Activated naive CD8-positive, alpha-beta T cell (primary cell): ENCODE measurements around the gene NF1.
"Not testable (repeated sequence)": the region's sequence is repeated elsewhere in the genome, so short reads cannot be mapped to it uniquely, and the experiment has no call there.

Experiments
- H3K27ac Mint-ChIP-seq: one replicate; pipeline ENCODE4 v1.8.0; 2021; ENCODE audit warnings: mixed read lengths
- H3K27me3 Mint-ChIP-seq: one replicate; pipeline ENCODE4 v1.8.0; 2021; ENCODE audit warnings: mixed read lengths
- H3K36me3 Mint-ChIP-seq: one replicate; pipeline ENCODE4 v1.8.0; 2021; ENCODE audit warnings: mixed read lengths
- H3K4me1 Mint-ChIP-seq: one replicate; pipeline ENCODE4 v1.8.0; 2021; ENCODE audit warnings: low read depth, mixed read lengths
- H3K4me3 Mint-ChIP-seq: one replicate; pipeline ENCODE4 v1.8.0; 2021; ENCODE audit warnings: mild to moderate bottlenecking, mixed read lengths
- H3K9me3 Mint-ChIP-seq: one replicate; pipeline ENCODE4 v1.8.0; 2021; ENCODE audit warnings: low read depth, mixed read lengths

NF1 gene

GRCh38 chr17:31383488-31383887 lies 288.7 kb downstream of the NF1 start:
- not testable (repeated sequence) for H3K9me3 Mint-ChIP-seq, H3K4me3 Mint-ChIP-seq, H3K27me3 Mint-ChIP-seq, H3K4me1 Mint-ChIP-seq, H3K36me3 Mint-ChIP-seq
- peak overlapping the region; percentile 46 for H3K27ac Mint-ChIP-seq

GRCh38 chr17:31385428-31386285 lies 290.9 kb downstream of the NF1 start:
- Mint-ChIP-seq H3K36me3 (no peaks in the 10 kb centered on the region), H3K4me3 (no peak overlapping the region), H3K4me1 (peaks cover 6% of the 10 kb centered on the region), H3K27me3 (peaks cover 7% of the 10 kb centered on the region), H3K27ac (no peak overlapping the region), H3K9me3 (no peaks in the 10 kb centered on the region)

DNA sequence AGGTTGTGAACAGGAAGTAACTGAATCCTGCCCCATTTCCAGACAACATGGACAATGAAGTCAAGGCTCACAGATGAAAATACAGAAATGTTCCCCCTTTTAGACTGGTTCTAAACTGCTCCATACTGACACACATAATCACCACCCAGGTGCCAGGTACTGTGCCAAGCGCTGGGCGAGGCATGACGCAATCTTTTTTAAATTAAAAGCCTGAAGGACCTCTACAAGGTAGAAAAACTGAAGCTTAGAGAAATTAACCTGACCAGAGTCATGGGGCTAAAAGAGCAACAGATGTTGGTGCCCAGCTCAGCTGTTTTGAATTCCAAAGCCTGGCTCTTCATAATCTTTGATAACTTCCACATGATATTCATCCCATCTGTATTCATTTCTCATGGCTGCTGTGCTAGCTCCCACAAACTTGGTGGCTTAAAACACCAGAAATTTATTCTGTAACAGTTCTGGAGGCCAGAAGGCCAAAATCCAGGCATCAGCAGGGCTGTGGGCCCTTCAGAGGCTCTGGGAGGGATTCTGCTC lies 291.8 kb downstream of the NF1 start:
- H3K36me3 Mint-ChIP-seq = no peaks in the 10 kb centered on the region
- H3K9me3 Mint-ChIP-seq = no peaks in the 10 kb centered on the region
- H3K27me3 Mint-ChIP-seq = peaks cover 7% of the 10 kb centered on the region
- H3K4me1 Mint-ChIP-seq = peaks cover 6% of the 10 kb centered on the region
- no peak overlapping the region for H3K4me3 Mint-ChIP-seq
- no peak overlapping the region for H3K27ac Mint-ChIP-seq

- Mint-ChIP-seq H3K4me3 (no peak overlapping the region), H3K36me3 (no peaks in the 10 kb centered on the region), H3K9me3 (no peaks in the 10 kb centered on the region)
Measured at GRCh38 chr17:31387438-31387837, 292.7 kb downstream of the NF1 start.

DNA sequence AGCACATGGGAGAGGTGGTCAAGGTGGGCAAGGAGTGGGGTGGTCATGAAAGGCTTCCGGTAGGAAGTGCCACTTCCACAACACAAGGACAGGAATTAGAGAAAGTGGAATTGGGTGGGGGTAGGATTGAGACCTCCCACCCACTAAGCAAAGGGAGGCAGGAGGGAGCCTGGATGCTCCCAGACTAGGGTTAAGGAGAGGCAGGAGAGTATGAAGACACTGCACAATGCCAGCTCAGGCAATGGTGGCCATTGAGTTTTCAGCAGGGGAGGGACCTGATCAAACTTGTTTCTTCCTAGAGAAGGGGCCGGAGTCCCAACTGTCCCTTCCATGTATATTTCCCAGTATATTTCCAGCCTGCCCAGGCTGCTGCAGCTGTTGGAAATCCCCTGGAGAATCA lies 293.6 kb downstream of the NF1 start:
- H3K36me3 Mint-ChIP-seq = no peaks in the 10 kb centered on the region
- peaks cover 15% of the 10 kb centered on the region for H3K27me3 Mint-ChIP-seq
- no peak overlapping the region for H3K27ac Mint-ChIP-seq
- H3K9me3 Mint-ChIP-seq = no peaks in the 10 kb centered on the region
- H3K4me3 Mint-ChIP-seq = no peak overlapping the region
- peaks cover 10% of the 10 kb centered on the region for H3K4me1 Mint-ChIP-seq

More at GRCh38 chr17:31387438-31387837, 292.7 kb downstream of the NF1 start:
- Mint-ChIP-seq H3K27me3 (peaks cover 8% of the 10 kb centered on the region), H3K4me1 (peaks cover 7% of the 10 kb centered on the region), H3K27ac (no peak overlapping the region)

DNA sequence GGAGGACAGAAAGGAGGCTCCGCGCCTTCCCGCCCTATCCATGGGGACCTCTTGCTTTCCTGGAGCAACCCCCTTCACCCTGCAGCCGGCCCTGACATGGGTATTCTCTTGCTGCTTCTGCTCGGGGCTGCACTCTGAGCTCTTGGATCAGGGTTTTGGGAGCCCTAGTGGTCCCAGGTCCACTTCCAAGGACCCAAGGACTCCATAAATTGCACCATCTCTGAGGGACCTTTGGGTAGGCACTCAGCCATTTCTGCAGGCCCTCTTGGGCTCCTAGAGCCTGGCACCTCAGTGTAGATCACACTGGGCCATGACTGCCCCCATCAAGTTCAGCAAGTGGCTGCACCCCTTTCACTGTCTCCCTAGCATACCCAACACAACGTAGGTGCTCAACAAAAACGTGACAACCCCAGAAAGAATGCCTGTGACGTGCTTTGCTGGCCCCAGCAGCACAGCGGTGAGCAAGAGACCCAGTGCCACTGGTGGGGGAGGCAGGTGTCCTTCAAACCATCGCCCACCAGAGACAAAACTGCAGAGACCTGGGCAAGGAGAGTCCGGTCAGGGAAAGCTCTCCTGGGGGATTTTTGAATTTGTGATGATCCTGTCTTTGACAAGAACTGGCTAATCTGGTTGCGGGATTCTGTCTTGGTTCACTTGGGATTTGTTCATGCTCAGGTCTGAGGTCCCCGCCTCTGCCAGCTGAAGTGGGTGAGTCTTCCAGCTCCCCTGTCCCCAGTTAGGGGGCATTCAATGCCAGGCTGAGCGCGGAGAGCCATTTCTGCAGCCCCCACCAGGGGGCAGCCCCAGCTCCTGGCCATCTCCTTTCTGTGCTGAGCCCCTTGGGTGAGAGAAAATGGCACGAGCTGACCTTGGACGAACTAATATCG lies 294.2 kb downstream of the NF1 start:
- H3K27ac Mint-ChIP-seq = no peak overlapping the region
- no peaks in the 10 kb centered on the region for H3K36me3 Mint-ChIP-seq
- H3K4me3 Mint-ChIP-seq = peak overlapping the region; percentile 30
- no peaks in the 10 kb centered on the region for H3K9me3 Mint-ChIP-seq
- peaks cover 10% of the 10 kb centered on the region for H3K4me1 Mint-ChIP-seq
- H3K27me3 Mint-ChIP-seq = peaks cover 18% of the 10 kb centered on the region

GRCh38 chr17:31389657-31390381 lies 295.0 kb downstream of the NF1 start:
- Mint-ChIP-seq H3K27me3 (peaks cover 23% of the 10 kb centered on the region), H3K4me1 (peaks cover 10% of the 10 kb centered on the region), H3K27ac (no peak overlapping the region), H3K36me3 (no peaks in the 10 kb centered on the region), H3K9me3 (no peaks in the 10 kb centered on the region), H3K4me3 (peak overlapping the region; percentile 79)

DNA sequence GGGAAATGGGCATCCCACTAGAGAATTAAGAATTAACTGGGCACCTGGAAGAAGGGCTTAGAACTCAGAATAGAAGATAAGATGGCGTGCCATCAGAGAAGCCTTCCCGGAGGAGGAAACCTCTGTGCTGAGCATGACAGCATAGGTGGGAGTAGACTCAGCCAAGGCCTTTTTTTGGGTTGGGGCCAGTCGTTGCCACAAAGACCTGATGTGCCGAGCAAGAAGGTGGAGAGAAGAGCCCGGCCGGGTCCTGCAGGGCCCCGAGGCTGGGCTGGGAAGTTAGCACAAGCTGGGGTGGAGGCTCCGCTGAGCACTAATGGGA lies 295.6 kb downstream of the NF1 start:
- peaks cover 10% of the 10 kb centered on the region for H3K4me1 Mint-ChIP-seq
- no peaks in the 10 kb centered on the region for H3K36me3 Mint-ChIP-seq
- H3K9me3 Mint-ChIP-seq = no peaks in the 10 kb centered on the region
- peaks cover 24% of the 10 kb centered on the region for H3K27me3 Mint-ChIP-seq
- H3K27ac Mint-ChIP-seq = no peak overlapping the region
- H3K4me3 Mint-ChIP-seq = peak overlapping the region; percentile 79

- Mint-ChIP-seq H3K9me3 (no peaks in the 10 kb centered on the region), H3K27ac (no peak overlapping the region), H3K36me3 (no peaks in the 10 kb centered on the region), H3K4me3 (peak overlapping the region; percentile 79), H3K4me1 (peaks cover 10% of the 10 kb centered on the region), H3K27me3 (peaks cover 24% of the 10 kb centered on the region)
Measured at GRCh38 chr17:31390748-31391495, 296.1 kb downstream of the NF1 start.

- Mint-ChIP-seq H3K27me3 (peaks cover 24% of the 10 kb centered on the region), H3K27ac (no peak within 1 kb of the TSS), H3K4me1 (peaks cover 10% of the 10 kb centered on the region), H3K4me3 (peak within 1 kb of the TSS; percentile 79), H3K36me3 (no peaks in the 10 kb centered on the region), H3K9me3 (no peaks in the 10 kb centered on the region)
Measured at GRCh38 chr17:31391496-31391949, 296.7 kb downstream of the NF1 start, which contains the start of gene RAB11FIP4. TSS of gene RAB11FIP4 (plus strand) at chr17:31391675. CDS start at chr17:31391853, 178 bp downstream.

- Mint-ChIP-seq H3K27ac (no peak overlapping the region), H3K27me3 (peaks cover 24% of the 10 kb centered on the region), H3K4me3 (peak overlapping the region; percentile 77), H3K9me3 (no peaks in the 10 kb centered on the region), H3K36me3 (no peaks in the 10 kb centered on the region), H3K4me1 (peaks cover 10% of the 10 kb centered on the region)
Measured at GRCh38 chr17:31392002-31392855, 297.5 kb downstream of the NF1 start.

DNA sequence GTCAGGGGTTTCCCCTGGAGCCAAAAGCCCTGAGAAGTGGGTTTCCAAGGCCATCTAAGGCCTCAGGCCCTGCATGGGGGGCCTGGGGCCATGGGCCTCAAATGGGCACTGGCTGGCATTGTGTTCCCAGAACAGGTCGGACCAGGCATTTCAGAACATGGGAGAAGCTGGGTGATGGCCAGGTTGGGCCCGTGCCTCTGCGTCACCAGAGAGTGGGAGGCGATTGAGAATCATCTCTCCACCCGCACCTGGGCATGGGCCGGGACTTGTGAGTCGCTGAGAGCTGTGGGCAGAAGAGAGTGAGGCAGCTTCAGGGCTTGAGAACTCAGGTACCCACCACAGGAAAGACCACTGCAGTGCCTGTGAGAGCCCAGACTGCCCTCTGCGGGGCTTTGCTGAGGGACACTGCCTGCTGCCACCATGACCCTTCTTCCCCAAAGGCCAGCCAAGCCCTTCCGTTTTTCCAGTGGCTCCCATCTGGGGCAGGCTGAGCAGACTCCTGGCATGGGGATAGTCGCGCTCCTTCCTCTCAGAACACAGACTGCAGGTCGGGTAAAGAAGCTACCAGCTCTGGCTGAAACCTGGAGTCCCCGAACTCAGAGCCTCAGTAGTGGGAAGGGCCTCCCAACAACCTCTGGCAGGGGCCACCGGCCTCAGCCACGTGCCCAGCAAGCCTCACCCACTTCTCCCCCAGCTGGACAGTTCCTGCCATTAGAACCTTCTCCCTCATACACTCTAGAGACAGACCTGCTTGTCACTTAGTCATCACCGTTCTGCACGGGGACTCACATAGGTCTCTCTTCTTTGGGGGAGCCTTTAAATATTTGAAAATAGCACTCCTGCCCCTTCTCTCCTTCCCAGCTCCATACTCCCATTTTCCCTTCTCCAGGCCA lies 298.3 kb downstream of the NF1 start:
- H3K27me3 Mint-ChIP-seq = peaks cover 24% of the 10 kb centered on the region
- no peaks in the 10 kb centered on the region for H3K36me3 Mint-ChIP-seq
- H3K27ac Mint-ChIP-seq = no peak overlapping the region
- peaks cover 10% of the 10 kb centered on the region for H3K4me1 Mint-ChIP-seq
- H3K9me3 Mint-ChIP-seq = no peaks in the 10 kb centered on the region
- peak overlapping the region; percentile 77 for H3K4me3 Mint-ChIP-seq
